Stimulated activated CD4-positive, alpha-beta T cell treated with anti-CD3 and anti-CD28 coated beads, Interleukin-2, amount 100 ng/mL, for 48 hours (primary cell): ENCODE data around the gene PLXNA2.
A peak's percentile ranks its signal among the peaks of the same experiment; 100 is the strongest.

ENCODE experiments used
- DNase-seq, 2 donors: peaks; one replicate each; pipeline ENCODE4 v3.0.0-alpha.2; 2020

PLXNA2 gene

DNA sequence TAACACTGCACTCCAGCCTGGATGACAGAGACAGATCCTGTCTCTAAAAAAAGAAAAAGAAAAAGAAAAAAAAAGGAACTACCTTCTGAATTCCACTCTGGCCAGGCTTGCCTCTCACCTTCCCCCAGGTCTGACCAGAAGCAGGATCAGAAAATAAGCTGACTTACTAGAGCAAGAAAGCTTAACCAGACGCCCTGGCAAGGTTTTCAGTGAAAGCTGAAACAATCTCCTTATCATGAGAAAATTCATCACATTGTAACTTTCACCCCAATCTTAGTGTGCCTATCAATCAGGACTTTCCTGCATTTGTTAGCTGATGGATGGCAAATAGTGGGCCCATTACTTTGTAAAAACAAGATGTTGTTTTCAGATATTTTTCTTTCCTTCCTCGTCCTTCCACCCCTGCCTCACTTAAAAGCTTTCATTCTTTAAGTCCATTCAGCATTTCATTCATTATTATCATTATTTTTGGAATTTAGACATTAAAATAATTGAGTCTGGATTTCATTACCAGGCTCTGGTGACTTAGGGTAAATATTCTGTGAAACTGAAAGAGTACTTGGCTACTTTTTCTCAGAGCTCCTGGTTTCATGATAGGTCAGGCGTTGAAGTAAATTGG is 236.8 kb downstream of the PLXNA2 start:
- no peak for DNase-seq

DNA sequence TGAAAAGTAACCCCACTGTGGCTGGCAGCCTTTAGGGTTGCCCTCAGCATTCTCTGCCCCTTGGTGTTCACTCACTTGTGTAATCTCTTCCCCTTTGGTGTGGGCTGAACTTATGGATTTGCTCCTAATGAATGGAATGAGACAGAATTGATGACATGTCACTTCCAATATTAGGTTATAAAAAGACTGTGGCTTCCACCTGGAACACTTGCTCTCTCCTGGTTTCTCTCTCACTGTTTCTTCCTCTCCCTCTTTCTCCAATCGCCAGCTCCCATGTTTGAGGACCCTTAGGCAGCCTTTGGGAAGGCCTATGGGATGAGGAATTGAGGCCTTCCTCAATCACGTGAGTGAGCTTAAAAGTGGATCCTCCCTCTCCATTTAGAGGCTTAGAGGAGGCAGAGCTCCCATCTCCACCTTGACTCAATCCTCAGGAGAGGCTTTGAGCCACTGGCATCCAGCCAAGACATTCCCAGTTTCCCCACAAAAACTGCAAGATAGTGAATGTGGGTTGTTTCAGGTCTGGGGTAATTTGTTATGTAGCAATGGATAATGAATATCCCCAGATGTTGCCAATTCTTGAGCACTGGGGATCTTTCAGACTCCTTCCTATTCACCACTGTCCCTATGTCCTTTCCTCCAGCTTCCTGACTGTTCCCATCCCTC is 237.8 kb downstream of the PLXNA2 start:
- no peak for DNase-seq

DNA sequence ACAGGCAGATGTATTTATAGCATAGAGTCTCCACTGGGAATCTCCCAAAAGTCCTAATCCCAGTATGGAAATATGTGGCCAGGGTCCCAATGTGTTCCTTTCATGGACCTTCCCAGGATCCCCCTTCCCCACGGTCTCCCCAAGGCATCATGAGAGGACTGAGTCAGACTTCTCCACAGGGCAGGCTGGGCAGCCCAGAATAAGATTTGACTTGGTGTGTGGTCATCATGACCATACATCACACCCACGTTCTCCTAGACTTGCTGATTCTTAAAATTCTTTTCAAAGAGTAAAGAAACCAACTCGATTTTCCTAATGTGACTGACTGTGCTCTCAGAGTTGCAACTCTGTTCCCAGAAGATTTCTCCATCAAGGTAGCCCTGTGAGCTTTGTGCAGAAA is 239.3 kb downstream of the PLXNA2 start:
- DNase-seq = no peak

DNA sequence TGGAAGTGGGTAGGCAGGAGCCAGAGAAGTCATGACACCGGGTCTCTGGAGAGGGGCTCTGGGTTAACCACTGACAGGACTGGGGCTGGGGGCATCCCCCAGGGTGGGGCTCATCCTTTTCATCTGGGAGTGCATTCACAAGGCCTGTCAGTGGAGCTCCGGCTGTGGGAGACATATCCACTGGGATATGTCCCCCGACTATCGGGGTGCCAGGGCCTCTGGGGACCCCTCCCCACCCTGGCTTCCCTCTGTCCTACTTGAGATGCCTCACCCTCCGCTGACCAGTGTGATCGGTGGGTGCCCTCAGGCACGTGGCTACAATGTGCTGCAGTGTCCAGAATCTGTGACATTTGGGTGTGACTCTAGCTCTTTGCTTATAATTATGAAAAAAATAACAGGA is 240.9 kb downstream of the PLXNA2 start:
- DNase-seq = no peak

DNA sequence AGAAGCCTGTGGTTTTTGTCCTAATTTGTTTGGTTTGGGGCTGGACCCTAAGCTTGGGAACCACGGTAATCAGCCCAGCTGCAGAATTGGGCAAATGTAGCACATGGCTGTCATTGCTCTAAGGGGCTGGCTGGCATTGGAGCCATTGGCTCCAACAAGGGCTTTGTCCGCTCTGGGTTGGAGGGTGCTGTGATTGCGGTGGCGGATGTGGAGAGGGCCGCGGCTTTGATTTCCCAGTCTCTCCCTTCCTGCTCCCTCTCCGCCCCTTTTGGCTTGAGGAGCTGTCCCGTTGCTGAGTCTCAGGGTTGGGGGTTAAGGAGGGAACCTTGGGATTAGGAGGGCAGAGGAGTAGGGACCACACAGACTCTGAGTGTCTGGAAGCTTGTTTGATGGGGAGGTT is 241.5 kb downstream of the PLXNA2 start:
- no peak for DNase-seq

DNA sequence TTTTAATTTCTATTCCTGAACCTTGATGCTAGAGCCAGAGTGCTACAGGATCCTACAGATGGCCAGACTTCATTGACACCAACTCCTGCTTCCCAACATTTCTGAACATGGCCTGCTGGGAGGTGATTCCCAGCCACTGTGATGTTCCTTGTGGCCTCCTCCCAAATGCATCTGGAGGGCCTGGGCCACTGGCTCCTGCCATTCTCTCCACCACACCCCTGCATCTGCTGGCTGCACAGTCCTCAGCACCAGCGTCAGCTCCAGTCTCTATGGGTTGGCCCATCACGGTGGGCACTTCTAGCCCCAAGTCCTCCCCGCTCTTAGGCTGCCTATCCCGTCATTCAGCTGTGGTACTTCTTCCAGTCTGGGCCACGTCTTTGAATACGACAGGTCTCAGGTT is 242.1 kb downstream of the PLXNA2 start:
- no peak for DNase-seq

DNA sequence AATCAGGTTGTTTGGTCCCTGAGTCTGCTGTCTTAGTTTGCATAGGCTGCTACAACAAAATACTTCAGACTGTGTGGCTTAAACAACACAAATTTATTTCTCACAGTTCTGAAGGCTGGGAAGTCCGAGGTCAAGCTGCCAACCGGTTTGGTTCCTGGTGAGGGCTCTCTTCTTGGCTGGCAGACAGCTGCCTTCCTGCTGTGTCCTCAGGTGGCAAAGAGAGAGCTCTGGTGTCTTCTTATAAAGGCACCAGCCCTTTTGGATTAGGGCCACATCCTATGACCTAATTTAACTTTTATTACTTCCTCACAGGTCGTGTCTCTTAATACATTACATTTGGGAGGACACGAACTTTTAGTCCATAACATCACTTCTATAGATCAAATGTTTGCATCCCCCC is 243.7 kb downstream of the PLXNA2 start:
- DNase-seq = no peak

DNA sequence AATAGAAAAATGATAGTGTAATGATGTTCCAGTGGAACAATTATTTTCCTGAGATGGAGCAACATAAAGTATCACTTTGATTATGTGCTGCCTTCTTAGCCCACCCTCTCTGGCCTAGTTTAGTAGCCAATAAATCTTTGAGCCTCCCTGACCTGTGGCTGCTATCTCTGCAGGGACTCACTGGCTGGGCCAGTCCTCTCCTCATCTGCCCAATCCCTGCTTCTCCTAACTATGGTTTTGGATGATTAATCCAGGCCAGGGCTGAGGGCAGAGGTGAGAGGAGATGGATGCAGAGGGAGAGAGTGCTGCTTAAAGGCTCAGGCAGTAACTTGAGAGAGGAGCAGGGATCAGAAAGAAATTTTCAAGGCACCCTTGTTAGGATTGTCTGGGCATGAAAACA is 244.2 kb downstream of the PLXNA2 start:
- DNase-seq = no peak

DNA sequence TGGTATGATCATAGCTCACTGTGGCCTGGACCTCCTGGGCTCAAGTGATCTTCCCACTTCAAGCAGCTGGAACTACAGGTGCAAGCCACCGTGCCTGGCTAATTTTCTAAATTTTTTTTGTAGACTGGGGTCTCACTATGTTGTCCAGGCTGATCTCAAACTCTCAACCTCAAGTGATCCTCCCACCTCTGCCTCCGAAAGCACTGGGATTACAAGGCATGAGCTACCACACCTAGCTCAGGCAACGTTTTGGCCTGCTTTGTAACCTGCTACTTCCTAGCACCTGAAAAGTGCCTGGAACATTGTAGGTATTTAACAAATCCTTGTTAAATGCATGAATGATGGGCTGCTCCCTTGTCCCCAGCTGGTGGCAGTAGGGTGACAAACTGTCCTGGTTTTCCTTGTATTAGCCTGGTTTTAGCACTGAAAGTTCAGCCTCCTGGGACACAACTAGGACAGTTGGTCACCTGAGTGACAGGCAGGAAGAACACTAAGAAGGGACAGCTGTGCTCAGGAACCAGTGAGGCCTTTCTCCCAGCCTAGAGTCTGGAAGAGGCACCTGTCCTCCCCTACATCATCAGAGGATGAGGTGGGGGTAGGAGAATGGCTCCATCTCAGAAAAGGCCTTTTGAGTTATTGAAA is 244.8 kb downstream of the PLXNA2 start:
- no peak for DNase-seq

DNA sequence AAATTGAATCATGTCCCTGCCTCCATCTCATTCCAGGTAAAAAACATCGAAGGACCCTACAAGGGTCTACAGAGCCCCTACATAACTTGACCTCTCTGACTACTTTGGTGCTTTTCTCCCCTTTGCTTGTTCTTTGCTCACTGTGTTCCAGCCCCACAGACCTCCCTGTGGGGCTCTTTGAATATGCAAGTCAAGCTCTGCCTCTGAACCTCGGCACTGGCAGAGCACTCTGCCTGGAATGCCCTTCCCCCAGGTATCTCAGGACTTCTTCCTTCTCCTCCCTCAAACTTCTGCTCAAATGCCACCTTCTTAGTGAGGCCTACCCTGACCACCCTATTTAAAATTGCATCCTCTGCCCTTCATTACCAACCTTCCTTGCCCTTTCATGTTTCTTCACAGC is 245.5 kb downstream of the PLXNA2 start:
- no peak for DNase-seq

DNA sequence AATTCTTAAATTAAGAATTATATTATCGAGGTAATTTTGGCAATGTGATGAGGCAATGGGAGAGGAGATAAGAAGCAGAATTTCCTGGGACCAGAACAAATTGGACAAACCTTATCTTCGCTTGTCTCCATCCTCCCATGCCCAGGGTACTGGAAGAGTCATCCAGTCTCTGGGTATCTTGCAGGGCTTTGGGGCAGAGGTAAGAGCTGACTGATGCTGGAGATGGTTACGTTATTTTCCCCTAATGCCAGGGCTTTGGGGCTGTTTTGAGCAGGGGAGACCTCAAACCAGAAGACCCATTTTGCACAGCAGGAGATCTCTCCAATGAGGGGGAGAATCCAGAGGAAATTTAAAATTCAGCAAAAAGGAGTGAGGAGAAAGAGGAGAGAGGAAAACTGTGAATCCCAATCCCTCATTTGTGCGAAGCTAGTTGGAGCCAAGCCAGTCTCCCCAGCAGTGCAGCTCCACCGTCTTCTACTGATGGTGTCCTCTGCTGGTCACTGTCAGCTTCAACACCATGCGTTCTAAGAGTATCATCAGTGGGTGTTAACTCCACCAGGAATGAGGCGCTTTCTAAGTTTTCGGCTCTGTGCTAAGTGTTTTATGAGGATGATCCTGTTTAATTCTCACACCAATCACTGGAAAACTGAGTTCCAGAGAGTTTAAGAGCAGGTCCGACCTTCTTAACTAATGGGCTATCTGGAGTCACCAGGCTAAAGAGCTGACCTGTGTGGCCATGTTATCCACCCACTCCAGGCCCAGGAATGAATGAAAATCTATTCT is 246.5 kb downstream of the PLXNA2 start:
- peak; percentile 41 to 47 for DNase-seq

DNA sequence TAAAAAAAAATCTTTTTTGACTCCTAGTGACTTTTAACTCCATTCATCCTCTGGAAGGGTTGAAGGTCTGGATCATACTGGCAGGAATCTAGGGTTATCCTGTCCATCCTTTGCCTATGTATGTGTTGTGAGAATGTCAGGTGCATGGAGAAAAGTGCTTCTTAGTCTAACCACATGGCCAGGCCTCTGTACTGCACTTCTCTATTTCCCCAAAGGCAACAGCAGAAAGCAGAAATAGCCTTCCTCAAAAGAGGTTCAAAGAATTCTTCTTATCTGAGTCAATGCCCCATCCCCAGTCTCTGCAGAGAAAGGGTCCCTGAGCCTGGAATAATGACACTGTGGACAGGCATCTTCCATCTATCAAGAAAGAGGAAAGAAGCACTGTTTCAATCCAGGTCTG is 247.5 kb downstream of the PLXNA2 start:
- DNase-seq = no peak

DNA sequence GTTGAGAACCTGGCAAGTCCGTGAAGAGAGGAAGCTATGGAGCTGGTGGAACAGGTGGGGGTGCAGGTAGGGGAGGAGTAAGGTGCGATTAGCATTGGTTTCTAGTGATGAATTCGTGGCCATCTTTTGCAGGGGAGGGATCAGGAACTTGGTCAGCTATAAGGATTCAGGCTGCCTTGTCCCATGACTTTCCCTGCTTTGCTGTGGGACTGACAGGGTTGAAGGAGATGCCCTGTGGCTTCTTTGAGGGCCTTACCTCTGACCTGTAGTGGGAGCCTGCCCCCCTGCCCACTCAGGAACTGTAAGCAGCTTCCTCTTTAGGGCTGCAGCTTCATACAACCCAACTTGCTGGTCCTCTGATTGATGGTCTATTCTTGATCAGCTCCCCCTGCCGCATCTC is 248.6 kb downstream of the PLXNA2 start:
- no peak for DNase-seq

DNA sequence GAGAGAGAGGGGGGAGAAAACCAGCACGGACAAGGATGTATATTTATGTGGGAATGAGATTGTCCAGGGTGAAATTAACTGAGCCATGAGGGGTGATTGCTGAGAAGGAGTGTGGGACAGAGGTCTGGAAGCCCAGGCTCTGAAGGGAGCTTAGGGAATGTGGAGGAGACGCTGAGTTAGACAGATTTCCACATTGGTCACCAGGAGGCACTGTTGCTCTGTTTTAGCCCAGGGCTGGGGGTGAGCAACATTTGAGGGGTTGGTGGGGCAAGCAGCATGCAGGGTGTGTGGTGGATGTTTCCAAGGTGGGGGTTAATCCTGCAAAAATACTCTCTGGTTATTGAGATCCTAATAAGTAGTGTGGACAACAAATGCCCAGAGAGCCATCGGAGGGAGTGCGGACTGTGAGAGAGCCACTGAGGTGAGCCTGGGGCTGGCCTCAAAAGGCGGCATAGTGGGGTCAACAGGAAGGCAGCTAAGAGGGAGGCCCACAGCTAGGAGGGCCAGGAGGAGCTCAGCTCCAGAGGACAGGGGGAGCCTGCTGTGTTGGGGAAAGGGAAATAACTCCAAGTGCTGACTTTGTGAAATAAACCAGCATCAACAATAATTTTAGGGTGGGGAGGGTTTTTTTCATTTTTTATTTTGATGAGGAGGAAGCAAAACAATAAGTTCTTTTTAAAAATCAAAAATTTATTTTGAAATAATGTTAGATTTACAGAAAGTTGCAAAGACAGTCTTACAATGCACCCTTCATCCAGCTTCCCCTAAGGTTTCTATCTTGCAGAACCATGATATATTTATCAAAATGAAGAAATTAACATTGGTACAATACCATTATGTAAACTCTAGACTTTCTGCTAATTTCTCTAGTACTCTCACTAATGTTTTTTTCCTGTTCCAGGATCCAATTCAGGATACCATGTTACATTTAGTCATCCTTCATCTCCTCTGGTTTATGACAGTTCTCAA is 250.4 kb downstream of the PLXNA2 start:
- no peak for DNase-seq

DNA sequence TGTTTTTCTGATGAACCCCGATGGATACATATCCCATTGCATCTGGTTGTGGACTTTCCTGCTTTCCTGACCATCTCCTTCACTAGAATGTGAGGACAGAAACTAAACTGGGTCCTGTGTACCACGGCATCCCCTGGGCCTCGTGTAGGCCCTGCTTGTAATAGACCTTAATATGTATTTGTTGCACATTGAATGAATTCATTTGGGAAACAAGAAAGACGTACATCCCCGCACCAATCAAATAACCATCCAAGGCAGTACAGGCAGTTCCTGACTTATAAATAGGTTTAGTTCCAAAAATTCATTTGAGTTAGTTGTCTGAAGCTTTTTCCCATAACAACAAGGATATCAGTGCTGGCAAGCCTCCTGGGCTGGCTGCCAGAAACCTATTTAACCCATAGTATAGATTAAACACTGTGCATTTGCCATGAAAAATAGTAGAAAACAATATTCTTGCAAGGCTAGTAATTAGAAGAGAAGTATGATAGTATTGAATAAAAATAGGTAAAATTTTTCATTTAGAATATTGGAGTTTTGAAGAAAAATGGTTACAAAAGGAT is 251.4 kb downstream of the PLXNA2 start:
- no peak for DNase-seq

DNA sequence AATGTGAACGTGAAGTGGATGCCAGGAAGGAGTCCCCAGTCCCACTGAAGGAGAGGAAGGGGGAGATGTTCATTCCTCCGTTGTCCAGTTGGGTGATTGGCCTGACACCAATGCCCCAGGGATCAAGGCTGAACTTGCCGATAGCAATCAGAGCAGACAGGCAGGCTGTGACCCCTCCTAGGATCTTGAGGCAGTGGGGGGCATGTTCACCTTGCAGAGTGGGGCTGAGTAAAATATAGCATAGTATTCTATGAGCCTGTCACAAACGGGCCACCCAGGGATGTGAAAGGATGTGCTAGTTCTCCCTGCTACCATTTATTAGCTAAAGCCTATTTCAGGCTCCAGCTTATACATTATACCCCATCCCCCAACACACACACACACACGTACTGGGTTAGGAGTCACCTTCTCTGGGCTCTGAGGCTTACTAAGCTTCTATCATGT is 252.6 kb downstream of the PLXNA2 start:
- DNase-seq = no peak

DNA sequence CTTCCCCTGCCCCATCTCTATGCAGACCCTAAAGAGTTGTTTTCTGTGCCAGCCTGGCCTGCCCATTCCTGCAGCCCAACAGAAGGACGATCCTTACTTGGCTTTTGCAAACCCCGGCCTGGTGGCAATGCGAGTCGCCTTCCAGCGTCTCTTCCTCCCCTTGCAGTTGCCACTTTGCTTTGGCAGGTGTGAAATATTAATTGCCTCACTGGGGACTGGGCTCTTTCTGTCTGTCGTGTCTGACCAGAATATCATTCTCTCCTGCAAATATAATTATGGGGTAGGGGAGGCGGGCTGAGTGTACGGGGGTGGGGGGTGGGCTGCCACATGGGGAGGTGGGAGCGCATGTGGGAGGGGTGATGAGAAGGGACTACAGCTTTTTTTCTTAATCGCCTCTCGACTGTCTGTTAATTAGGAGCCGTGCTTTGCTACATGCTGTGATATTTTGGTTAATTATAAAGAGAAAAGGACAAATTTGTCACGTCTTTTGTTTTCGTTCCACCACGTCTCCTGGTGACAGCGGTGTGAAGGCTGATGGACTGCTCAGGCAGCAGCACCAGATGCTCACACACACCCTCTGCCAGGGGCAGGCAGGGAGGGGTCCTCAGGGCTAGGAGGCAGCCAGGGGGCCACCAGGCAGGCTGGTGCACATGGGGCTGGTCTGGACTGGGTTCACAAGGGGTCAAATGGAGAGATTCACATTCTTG is 253.2 kb downstream of the PLXNA2 start:
- no peak for DNase-seq

DNA sequence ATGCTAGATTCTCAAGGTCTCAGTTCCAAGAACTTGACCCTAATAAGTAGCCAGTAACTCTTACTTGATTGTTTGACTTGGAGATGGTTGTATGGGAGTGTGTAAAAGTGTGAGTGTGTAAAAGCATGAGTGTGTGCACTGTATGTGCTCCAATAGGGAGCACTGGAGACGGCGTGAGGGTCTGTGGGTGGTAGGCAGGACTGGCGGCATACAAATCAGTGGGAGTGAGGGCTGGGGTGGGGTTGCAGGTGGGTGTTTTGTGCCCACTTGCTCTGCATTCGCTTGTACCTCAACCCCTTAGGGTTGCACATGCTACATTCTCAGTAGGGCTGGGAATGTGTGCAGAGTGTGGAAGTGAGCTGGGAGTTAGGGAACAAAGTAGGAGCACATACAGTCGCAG is 253.7 kb downstream of the PLXNA2 start:
- DNase-seq = no peak

DNA sequence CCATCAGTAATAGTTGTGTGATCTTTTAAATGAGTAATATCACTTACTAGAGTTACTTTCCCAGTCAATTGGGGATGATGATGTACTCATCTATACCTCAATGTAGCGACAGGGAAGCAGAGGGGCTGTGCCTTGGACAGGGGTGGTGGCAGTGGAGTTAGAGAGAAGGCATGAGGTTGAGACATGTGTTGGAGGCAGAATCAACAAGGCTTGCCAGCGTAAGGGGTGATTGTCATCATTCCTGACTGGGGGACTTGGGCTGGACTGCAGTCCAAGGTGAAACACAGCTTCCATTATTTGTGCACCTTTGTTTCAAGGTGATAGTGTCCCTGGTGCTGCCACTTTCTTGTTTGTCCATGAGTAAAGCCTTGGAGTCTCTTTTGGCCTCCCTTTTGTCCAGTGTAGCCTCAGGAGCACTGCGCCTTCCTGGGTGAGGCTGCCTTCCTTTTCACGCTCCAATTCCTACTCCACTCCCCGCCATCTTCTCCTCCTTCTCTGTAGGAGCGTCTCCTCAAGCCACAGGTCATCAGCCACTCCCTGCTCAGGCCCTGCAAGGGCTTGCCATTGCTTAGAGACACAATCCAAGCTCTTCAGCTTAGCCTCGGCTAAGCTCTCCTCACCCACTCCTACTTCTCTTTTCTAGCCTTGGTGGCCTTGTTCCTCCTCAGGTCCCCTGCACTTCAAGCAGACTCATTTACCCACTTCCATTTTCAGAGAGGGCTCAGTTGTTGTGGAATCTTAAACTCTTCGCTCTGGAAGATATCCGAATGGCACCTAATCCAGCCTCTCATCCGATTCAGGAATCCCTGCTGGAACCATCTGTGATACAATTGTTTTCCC is 255.6 kb downstream of the PLXNA2 start:
- no peak for DNase-seq

DNA sequence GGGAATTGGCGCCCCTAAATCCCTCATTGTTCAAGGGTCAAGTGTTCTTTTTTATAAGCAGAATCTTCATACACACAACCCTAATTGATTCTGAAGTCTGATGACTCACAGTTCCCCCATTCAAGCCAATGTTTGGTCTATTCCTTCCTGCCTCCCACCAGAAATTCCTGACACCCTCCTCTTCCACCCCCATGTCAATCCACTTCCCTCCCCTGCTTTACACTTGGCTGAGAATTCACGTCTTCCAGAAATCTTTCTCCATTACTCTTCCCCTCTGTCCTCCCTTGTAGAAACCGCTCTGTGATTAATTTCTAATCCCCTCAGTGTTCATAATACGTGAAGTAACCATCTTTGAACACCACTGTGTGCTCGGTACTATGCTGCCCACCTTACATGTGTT is 257.0 kb downstream of the PLXNA2 start:
- no peak for DNase-seq

DNA sequence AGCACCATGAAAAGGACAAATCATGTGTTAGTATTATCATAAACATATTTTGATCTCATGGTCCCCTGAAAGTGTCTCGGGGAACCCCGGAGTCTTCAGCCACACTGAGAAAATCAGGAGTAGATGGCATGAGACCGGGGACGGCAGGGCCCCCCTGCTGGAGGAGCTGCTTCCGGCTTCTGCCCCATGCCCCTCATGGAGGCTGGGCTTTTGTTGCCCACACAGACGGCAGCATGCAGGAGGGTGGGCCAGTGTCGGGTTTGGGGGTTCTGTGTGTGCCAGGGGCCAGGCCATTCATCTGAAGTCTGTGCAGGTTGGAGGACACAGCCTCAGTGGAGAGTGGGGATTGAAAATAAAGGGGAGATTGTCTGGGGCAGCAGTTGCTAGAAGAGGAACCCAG is 258.2 kb downstream of the PLXNA2 start:
- no peak for DNase-seq
